HG03460 (cell line): Measurements from ENCODE around the gene AGTRAP.

Source experiments
- ATAC-seq: cut with Tn5 transposase; IDR thresholded peaks from one replicate; pipeline ENCODE4 v1.9.1; 2021; ENCODE audit not compliant: unreplicated experiment

The AGTRAP gene

DNA sequence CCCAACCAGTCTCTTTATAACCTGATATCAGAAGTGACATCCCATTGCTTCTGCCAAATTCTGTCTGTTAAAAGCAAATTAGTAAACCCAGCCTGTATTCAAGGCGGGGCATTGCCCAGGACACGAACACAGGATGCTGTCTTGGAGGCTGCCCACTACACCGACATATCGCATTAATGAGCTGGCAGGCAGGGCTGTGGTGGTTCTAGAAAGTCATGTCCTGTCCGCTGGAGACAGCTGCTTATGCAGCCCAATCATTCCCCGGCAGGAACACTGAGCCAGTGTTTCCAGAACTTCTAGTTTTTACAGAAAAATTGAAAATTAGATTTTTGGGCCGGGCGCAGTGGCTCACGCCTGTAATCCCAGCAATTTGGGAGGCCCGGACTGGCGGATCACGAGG is 45.4 kb downstream of the AGTRAP start:
- no peak for ATAC-seq

DNA sequence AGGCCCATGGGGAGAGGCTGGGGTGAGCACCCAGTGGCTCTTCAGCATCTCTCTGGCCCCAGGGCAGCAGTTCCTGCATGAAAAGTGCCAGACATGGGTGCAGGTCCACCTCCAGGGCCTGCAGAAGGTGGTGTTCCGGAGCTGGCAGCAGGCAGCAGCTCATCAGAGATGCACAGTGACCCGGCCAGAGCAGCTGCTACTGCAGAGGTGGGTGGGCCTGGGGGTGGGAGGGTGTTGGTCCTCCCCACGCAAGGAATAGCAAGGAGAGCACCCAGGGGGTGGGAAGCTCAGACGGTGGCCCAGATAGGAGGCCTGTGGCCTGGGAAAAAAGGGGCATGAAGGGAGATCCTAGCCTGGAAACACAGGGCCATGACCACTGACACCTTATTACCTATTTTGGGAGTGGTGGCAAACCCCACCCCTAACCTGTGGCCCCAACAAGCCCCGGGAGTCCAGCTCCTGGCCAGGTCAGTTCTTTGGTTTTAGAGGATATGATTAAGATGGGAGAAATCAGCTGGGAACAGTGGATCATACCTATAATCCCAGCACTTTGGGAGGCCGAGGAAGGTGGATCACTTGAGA is 46.3 kb downstream of the AGTRAP start:
- ATAC-seq = no peak

DNA sequence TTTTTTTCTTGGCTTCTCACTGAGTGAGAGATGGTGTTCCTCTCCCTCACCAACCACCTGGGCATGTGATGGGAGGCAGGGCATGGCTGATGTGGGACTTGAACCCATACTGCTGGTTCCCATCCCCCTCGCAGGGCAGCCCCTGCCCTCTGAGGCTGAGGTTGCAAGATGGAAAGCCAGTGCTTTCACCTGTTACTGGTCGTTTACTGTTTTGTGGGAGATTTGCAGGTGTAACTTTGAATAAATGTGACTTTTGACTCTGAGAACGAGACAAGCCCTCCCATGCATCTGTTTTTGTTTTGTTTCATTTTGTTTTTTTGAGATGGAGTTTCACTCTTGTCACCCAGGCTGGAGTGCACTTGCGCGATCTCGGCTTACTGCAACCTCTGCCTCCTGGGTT is 47.6 kb downstream of the AGTRAP start:
- ATAC-seq = no peak

DNA sequence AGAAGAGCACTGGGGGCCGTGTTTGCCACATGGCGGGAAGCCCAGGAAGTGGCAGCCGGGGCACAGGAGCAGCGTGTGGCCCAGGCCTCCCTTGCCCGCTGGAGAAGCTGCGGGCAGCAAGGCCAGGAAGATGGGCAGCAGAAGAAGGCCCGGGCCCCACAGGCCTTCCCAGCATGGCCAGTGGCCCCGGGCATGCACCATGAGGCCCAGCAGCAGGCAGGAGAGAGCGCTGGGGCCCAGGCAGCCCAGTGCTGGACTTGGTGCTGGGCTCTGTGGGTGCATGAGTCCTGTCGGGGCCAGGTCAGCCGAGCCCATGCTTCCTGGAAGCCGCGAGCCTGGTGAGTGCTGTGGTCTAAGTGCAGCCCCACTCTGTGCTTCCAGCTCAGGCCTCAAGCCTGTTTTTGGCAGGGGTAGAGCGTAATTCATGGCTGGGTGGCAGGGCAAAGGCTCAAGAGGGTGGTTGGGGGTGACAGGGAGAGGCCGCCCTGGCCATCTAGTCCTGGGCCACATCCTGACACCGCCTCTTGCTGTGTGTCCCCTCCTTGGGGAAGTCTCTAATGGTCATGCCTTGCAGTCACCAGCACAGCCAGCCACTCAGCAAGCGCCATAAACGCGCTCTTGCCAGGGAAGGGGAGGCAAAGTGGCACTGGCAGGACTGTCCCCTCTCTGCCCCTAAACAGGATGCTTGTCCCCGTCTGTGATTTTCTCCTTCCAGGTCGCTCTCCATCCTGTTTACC is 48.5 kb downstream of the AGTRAP start:
- no peak for ATAC-seq

DNA sequence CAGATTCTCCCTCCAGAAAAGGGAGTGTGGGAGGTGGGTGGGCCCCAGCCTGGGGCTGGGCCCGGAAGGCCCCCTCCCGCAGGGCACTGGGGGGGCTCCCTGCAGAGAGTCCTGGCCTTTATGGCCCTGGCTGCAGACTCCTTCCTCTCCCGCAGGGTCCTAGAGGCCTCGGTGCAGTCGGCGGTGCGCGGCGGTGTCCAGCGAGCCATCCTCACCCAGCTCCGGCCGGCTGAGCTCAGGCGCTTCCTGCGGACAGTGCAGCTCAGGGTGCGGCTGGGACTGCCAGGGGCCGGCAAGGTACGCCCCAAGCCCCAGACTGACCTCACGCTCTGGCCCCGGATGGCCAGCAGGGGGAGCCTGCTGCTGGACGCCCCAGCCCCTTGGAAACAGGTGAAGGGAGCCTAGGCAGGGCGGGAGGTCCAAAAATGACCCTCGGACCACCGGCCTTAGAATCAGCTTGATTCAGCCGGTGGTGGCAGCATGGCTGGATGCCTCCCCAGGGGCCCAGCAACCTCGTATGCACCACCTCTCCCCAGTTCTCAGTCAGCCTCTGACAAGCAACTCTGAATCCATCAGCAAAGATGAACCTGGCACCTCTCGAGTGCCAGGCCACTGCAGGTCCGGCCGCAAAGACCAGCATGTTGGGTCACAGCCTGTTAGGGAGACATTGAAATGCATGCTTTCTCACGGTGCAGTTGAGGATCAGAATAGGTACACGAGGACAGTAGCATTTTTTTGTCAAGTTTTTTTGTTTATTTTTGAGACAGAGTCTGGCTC is 49.2 kb downstream of the AGTRAP start:
- ATAC-seq = no peak

DNA sequence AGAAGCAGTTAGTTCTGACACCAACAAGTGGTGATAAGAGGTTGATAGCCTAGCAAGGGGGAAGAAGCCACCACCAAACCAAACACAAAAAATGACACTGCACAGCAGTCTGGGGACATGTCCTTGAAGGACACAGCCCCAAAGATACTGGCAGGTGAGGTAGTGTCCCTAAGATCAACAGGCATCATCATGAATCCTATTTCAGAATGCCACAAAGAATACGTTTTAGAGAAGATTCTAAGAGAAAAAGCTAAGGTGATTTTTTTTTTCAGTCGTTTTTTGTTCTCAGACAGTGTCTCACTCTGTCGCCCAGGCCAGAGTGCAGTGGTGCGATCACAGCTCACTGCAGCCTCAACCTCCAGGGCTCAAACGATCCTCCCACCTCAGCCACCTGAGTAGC is 50.2 kb downstream of the AGTRAP start:
- no peak for ATAC-seq

DNA sequence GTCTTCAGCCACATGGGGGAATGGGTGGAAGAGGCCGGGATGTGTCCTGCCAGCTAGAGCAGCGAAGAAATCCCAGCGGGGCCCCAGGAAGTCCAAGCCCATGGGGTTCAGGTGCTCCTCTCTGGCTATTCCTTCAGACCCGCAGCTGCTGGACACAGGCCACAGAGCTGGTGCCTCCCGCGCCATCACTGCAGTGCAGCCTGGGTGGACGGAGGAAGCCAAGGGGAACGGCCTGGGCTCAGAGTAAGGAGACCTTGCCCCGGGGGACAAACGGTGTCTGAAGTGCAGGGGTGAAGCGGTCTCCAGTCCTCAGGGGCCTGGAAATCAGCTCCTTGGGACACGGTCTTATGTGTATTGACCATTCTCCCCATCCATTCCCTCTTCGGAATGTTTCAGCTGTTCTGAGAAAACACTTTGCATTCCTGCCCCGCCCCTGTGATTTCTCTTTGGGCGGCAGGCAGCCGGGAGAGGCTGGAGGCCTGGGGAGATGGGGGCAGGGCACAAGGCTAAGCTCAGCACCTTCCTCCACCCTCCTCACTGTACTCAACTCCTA is 51.4 kb downstream of the AGTRAP start:
- ATAC-seq = no peak

DNA sequence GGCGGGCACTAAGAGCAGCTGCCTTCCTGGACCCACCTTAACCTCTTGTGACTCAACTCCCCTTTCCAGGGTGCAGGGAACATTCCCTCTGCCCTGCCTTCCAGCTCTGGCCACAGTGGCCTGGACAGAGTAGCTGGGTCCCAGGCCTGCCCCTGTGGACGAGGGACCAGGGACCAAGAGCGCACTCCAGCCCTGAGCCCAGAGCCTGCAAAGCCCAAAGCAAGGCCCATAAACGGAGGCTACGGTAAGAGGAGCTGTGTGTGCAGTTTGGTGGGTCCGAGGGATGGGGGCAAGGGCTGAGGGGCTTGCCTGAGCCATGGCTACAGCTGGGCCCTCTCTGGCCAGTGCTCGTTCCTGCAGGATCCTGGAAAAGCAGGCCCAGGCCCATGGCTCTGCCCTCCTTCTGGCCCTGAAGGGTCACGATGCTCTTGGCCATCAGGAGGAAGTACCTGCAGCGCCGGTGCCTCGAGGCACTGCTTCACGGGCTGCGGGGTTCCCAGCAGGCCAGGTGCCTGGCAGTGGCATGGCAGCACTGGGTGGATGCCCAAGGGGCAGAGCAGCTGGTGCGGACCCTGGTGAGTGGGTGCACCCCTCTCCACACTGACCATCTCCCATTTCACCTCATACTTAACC is 52.0 kb downstream of the AGTRAP start:
- ATAC-seq = no peak

DNA sequence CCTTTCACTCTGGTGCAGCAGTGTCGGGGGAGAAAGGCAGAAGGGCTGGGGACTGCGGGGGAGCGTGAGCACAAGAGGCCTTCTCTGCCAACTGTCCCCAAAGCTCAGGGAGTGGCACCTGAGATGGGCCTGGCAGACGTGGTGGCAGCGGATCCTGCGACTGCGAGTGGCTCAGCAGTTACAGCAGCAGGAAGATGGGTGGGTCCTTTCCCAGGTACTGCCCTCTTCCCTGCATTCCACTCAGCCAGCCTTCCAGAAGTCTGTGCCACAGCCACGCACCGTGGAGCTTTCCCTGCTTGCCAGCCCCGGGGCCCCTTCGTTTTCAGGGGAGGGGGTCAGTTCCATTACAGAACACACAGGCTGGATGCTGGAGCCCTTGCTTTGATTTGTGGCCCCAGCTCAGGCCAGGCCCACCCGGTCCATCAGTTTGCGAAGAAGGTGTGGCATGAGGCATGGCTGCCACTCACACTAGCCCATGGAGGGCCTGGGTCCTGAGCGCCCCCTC is 52.7 kb downstream of the AGTRAP start:
- ATAC-seq = no peak

DNA sequence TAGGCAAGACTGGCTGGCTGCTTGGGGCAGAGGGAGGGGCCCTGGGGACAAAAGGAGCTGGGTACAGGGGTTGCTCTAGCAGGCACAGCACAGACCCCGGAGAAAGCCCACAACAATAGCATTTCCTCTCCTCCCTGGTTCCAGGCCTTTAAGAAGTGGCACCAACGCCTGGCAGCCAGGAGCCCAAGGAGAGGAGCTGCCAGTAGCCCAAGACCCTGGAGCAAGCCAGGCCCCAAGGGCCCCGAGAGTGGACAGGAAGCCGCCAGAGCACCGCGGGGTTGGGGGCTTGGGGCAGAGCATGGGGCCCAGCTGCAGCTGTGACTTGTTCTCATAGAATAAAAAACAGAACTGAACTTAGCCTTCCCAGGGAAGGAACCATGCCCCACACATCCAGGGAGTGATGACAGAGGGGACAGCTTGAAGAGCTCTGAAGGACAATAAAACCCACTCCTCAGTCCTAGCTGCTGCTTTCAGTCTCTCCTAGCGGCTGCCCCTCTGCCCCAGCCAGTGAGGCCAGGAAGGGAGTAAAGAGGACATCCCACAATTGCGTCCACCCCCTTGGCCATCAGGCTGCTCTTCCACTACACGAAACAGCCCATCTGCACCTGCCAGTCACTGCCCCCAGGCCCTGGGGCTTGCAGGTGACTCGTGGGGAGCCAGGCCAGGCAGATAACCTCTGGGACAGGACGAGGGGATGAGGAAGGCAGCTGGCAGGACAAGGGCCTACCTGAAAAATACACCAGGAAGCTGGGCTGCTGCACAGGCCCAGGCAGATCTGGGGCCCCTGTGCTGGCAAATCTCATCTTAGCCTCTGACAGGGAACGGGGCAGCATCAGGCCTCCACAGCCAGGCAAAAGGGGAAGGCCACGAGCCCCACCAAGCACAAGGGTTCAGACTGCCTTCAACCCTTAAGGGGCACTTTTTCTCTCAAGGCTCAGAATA is 53.5 kb downstream of the AGTRAP start:
- ATAC-seq = no peak

DNA sequence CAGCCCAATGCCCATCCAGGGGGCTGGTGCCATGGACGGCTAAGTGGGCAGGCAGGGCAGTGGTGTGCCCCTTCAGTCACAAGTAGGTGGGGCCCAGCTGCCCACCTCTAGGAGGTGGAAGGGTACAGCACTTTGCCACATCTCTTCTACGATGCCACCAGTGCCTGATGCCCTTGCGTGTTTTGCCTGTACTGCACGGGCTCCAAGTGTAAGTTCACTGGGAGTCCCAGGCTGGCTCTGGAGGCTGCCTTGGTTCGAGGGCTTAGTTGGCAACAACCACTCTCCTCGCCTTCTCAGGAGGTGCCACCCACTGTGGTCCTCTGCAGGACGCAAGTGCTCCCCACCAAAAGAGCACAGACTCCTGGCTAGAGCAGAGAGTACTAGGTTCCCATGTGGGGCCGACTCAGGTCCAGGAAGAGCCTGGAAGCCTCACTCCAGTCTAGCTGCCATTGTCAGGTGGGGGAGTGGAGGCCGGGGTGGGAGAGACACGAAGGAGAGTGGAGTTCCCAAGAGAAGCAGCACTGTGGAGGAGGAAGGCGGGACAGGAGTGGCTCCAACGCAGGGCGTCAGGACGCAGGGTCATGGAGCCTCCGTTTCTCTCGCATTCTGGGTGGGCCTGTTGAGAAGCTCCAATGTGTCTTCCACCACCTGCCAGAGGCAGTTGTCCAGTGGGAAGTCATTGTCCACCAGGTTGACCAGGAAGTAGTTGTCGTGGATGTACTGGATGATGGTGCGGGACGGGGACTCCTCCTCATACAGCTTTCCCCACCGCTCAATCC is 54.4 kb downstream of the AGTRAP start:
- no peak for ATAC-seq

DNA sequence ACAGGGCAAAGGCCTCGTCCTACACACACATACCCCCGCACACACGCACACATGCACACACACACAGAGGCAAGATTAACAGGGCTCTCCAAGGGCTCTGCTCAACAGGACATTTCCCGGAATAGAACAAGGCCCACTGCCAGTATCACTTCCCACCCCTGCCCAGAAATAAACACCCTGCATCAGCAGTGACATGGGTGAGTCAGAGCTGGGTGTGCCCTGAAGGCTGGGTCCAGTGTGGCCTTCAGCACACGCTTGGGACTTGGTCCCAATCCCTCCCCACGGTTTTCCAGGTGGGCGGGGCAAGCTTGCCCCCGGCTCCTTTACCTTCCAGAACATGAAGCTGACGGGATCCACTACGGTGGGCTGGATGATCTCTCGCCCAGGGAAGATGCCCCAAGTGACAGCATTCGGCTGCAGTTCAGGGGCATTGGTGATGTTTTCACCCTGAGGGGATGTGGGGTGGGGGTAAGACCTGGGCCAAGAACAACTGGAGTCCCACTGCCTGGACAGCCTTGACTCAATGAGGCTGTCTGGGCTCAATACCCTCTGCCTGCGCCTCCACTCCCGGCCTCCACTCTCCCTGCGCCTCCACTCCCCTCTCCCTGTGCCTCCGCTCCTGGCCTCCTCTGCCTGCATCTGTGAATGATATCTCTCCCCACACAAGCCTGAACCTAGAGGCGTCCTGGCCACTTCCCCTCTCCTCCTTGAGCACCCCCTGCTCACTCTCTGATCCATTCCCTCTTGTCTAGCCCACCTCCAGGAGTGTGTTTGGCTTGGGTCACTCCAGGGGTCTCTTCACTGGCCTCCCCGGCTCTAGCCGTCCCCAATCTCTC is 55.2 kb downstream of the AGTRAP start:
- ATAC-seq = no peak

DNA sequence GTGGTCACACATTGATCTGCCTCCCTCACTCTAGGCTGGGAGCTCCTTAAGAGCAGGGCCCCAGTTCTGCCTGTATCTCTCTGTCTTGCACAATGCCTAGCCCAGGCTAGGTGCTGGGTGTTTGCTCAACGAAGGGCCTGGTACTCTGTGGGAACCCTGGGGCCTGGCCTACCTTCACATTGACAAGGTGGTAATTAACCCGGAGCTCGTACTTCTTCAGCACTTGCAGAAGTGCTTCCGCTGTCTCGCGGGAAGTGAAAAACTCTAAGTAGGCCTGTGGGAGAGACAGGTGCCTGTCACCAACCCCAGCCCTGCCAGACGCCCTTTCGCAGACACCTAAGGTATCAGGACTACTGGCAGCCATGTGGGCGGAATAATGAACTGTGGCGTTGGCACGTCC is 56.2 kb downstream of the AGTRAP start:
- ATAC-seq = no peak

DNA sequence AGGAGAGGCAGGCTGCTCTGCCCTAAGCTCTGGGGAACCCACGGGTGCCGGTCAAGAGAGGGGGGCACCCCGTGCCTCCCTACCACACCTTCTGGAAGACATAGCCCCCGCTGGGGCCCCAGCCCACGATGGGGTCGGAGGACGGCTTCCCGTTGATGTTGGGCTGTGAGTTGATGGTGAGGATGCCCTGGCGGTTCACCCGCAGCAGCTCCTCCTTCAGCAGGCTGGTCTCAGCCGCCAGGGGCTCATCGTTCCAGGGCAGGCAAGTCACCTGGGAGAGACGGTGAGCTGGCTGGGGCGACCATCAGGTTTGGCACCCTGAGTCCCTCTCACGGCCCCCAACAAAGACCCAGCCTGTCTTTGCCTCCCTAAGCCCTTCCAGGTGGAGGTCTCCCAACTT is 57.9 kb downstream of the AGTRAP start:
- no peak for ATAC-seq

DNA sequence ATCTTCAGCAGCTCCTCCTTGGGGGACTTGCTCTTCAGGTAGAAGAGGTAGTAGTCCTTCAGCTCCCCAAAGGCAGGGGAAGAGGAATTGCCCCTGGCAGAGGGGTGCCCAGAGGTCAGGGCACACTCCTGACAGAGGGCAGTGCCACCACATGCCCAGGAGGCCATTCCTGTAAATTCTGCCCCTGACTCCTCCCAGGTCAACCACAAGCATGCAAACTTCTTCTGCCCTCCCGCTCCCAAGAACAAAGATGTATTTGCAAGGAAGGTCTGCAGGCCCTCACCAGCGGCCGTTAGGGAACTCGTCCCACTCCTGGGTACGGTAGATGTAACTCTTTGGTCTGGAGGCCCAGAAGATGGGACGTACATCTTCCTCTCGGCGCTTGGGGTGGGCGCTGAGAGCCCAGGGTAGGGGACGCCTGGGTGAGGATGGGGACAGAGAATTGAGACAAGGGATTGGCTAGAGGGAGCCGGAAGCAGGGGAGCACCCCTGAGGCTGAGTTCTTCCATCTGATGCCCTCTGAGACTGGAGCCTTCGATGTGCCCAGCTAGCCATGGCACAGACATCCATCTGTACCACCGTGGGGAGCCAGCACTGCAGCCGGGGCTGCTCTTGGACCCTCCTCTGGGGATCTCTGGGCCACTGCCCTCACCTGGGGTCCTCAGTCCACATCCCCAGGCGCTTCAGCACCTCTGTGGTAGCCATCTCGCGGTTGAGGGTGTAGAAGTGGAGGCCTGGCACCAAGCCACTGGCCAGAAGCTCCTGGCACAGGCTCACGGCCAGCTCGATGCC is 58.7 kb downstream of the AGTRAP start:
- no peak for ATAC-seq

DNA sequence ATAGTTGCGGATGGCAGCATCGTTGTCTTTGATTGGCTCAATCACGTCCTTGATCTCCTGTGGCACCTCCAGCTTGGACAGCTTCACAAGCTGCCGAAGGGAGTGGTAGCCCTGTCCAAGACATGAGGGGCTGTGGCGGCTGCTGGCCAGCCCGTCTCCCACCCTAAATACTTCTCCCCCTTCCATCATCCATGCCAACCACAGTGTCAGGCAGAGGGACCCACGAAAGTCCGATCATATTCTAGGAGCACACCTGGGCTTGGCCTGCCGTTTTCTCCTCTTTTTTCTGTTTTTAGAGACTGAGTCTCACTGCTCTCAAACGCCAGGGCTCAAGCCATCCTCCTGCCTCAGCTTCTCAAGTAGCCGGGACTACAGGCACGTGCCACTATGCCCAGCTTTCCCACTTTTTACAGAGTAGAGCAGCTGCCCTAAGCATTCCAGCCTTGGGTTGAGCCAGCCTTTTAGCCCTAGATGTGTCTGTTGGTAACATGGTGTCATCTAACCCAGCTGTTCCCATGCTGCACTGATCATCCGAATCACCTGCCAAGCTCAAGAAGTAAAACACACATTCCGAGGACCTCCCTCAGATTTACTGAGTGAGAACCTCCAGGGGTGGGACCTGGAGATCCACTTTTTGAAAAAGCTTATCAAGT is 59.4 kb downstream of the AGTRAP start:
- ATAC-seq = no peak
